IPS-18a (cell line): ENCODE data around the gene MARK4.
"Not testable (repeated sequence)": the region's sequence is repeated elsewhere in the genome, so short reads cannot be mapped to it uniquely, and the experiment has no call there.

Experiments used
- H3K27ac ChIP-seq: one replicate; pipeline ENCODE4 v1.5.1; 2013; ENCODE audit warnings: low read length
- H3K27me3 ChIP-seq: one replicate; pipeline ENCODE4 v1.6.1; 2013; ENCODE audit warnings: mild to moderate bottlenecking, low read length; ENCODE audit not compliant: control insufficient read depth, insufficient read depth
- H3K36me3 ChIP-seq: one replicate; pipeline ENCODE4 v1.6.1; 2013; ENCODE audit warnings: low read depth, low read length; ENCODE audit not compliant: control insufficient read depth
- H3K4me1 ChIP-seq: one replicate; pipeline ENCODE4 v1.6.1; 2013; ENCODE audit warnings: low read depth, low read length; ENCODE audit not compliant: control insufficient read depth
- H3K4me3 ChIP-seq: one replicate; pipeline ENCODE4 v1.5.1; 2013; ENCODE audit warnings: low read length
- H3K9ac ChIP-seq: one replicate; pipeline ENCODE4 v1.6.1; 2013; ENCODE audit warnings: mild to moderate bottlenecking, low read length, moderate library complexity
- H3K9me3 ChIP-seq: one replicate; pipeline ENCODE4 v1.6.1; 2013; ENCODE audit warnings: low read depth, low read length; ENCODE audit not compliant: control insufficient read depth

The MARK4 gene

GRCh38 chr19:45218911-45219743, 31.9 kb upstream of the MARK4 start:
- Histone ChIP-seq H3K27ac (no peak overlapping the region), H3K36me3 (no peaks in the 10 kb centered on the region), H3K4me1 (no peaks in the 10 kb centered on the region), H3K4me3 (no peak overlapping the region), H3K9ac (no peak overlapping the region), H3K9me3 (no peaks in the 10 kb centered on the region), H3K27me3 (peaks cover 56% of the 10 kb centered on the region)

- Histone ChIP-seq H3K9ac (no peak overlapping the region), H3K36me3 (no peaks in the 10 kb centered on the region), H3K27me3 (peaks cover 25% of the 10 kb centered on the region), H3K4me3 (no peak overlapping the region), H3K9me3 (no peaks in the 10 kb centered on the region), H3K4me1 (no peaks in the 10 kb centered on the region), H3K27ac (no peak overlapping the region)
Measured at GRCh38 chr19:45222724-45223123, 28.3 kb upstream of the MARK4 start.

- Histone ChIP-seq H3K27me3 (peaks cover 13% of the 10 kb centered on the region), H3K4me3 (no peak overlapping the region), H3K27ac (no peak overlapping the region), H3K9ac (no peak overlapping the region), H3K36me3 (no peaks in the 10 kb centered on the region), H3K9me3 (no peaks in the 10 kb centered on the region), H3K4me1 (no peaks in the 10 kb centered on the region)
Measured at GRCh38 chr19:45223879-45224278, 27.2 kb upstream of the MARK4 start.

GRCh38 chr19:45224645-45225044, 26.4 kb upstream of the MARK4 start:
- H3K4me3 ChIP-seq, result no peak overlapping the region
- H3K9ac ChIP-seq, result no peak overlapping the region
- H3K4me1 ChIP-seq, result no peaks in the 10 kb centered on the region

GRCh38 chr19:45229056-45229455, 22.0 kb upstream of the MARK4 start:
- not testable (repeated sequence) for H3K9me3 ChIP-seq, H3K4me3 ChIP-seq, H3K36me3 ChIP-seq, H3K27ac ChIP-seq, H3K9ac ChIP-seq, H3K4me1 ChIP-seq
- peaks cover 20% of the 10 kb centered on the region for H3K27me3 ChIP-seq

More at GRCh38 chr19:45224645-45225044, 26.4 kb upstream of the MARK4 start:
- peaks cover 12% of the 10 kb centered on the region for H3K27me3 ChIP-seq
- H3K9me3 ChIP-seq, result no peaks in the 10 kb centered on the region
- no peaks in the 10 kb centered on the region for H3K36me3 ChIP-seq
- H3K27ac ChIP-seq, result no peak overlapping the region

- Histone ChIP-seq H3K4me3 (no peak overlapping the region), H3K27ac (no peak overlapping the region), H3K36me3 (no peaks in the 10 kb centered on the region), H3K9ac (no peak overlapping the region), H3K4me1 (peaks cover 3% of the 10 kb centered on the region), H3K27me3 (peaks cover 44% of the 10 kb centered on the region), H3K9me3 (no peaks in the 10 kb centered on the region)
Measured at GRCh38 chr19:45231891-45232290, 19.2 kb upstream of the MARK4 start.

- Histone ChIP-seq H3K9ac (no peak overlapping the region), H3K4me1 (peaks cover 3% of the 10 kb centered on the region), H3K27ac (no peak overlapping the region), H3K36me3 (no peaks in the 10 kb centered on the region), H3K27me3 (peaks cover 50% of the 10 kb centered on the region), H3K4me3 (no peak overlapping the region), H3K9me3 (no peaks in the 10 kb centered on the region)
Measured at GRCh38 chr19:45234089-45234869, 16.8 kb upstream of the MARK4 start.

GRCh38 chr19:45235485-45235884, 15.6 kb upstream of the MARK4 start:
- Histone ChIP-seq H3K27ac (no peak overlapping the region), H3K36me3 (no peaks in the 10 kb centered on the region), H3K27me3 (peaks cover 50% of the 10 kb centered on the region), H3K4me1 (peaks cover 3% of the 10 kb centered on the region), H3K4me3 (no peak overlapping the region), H3K9me3 (no peaks in the 10 kb centered on the region), H3K9ac (no peak overlapping the region)

GRCh38 chr19:45238556-45238955, 12.5 kb upstream of the MARK4 start:
- Histone ChIP-seq H3K36me3 (no peaks in the 10 kb centered on the region), H3K27me3 (peaks cover 35% of the 10 kb centered on the region), H3K4me3 (no peak overlapping the region), H3K4me1 (peaks cover 3% of the 10 kb centered on the region), H3K27ac (no peak overlapping the region), H3K9ac (no peak overlapping the region), H3K9me3 (no peaks in the 10 kb centered on the region)

GRCh38 chr19:45243144-45243732, 7.8 kb upstream of the MARK4 start:
- Histone ChIP-seq H3K9me3 (no peaks in the 10 kb centered on the region), H3K27me3 (no peaks in the 10 kb centered on the region), H3K4me3 (no peak overlapping the region), H3K36me3 (no peaks in the 10 kb centered on the region), H3K4me1 (no peaks in the 10 kb centered on the region), H3K27ac (no peak overlapping the region), H3K9ac (no peak overlapping the region)

GRCh38 chr19:45244133-45244794, 6.8 kb upstream of the MARK4 start:
- Histone ChIP-seq H3K9ac (no peak overlapping the region), H3K4me3 (no peak overlapping the region), H3K4me1 (no peaks in the 10 kb centered on the region)

More at GRCh38 chr19:45244133-45244794, 6.8 kb upstream of the MARK4 start:
- Histone ChIP-seq H3K9me3 (no peaks in the 10 kb centered on the region), H3K36me3 (no peaks in the 10 kb centered on the region), H3K27ac (no peak overlapping the region), H3K27me3 (peaks cover 5% of the 10 kb centered on the region)
